ENCODE results near the gene EGFLAM. TPM values are rescaled to one million over a fixed set of nuclear protein-coding genes. Genes with fewer than 3 reads are reported as not detected.

EGFLAM gene
- total and polyA plus RNA-seq, 2 of the 4 experiments (the other 2 are of a cell fraction): 0.77 to 1.1 TPM

- TF ChIP-seq SMC3 (IDR thresholded peaks at IDR 0.05; ENCODE audit: low read depth, low read length) (no peak), RAD21 (IDR thresholded peaks at IDR 0.05; ENCODE audit: low read length) (no peak)
- in situ Hi-C loops (cut with MboI; ENCODE audit: low sequenced_read_pairs): no loop called here
- 80% methylated on average over 4 of the region's 9 CpGs; no CpG with 5 or more reads in 1 of the 2 experiments for WGBS, 2 experiments (ENCODE audit: extremely low coverage in 2 of 2, insufficient read length in 1 of 2)
- intact Hi-C loops (cut with micrococcal nuclease): no loop called here
- no peaks in the 10 kb centered on the region for H3K27me3 ChIP-seq (ENCODE audit: control insufficient read depth, insufficient read depth, low read length)
- no peaks in the 10 kb centered on the region for H3K36me3 ChIP-seq (ENCODE audit: control insufficient read depth, insufficient read depth, low read length)
- CTCF ChIA-PET: interaction anchor here (1.3 kb wide), 1 partner anchor 14 kb away, joined by 4 read pairs; no protein-coding TSS in a partner anchor
- peak overlapping the region; percentile 85 for H3K14ac ChIP-seq (replicated peaks; ENCODE audit: low read depth, low read length)
- peak overlapping the region; percentile 83 for H2BK20ac ChIP-seq (ENCODE audit: low read depth, low read length)
- peak overlapping the region; percentile 59 for H3K4ac ChIP-seq (ENCODE audit: low read depth, low read length)
- POLR2A ChIA-PET (ENCODE audit: unreplicated experiment): no interaction called here
- H4K5ac ChIP-seq (ENCODE audit: low read depth, low read length): peak overlapping the region; percentile 73
- H2AK9ac ChIP-seq (replicated peaks; ENCODE audit: low read depth, low read length, poor library complexity): peak overlapping the region; percentile 68
- peak overlapping the region; percentile 30; the same call in 2 of the 3 replicates for H2BK15ac ChIP-seq (ENCODE audit: low read depth, low read length)
- peak overlapping the region; percentile 57 for H2AK5ac ChIP-seq (ENCODE audit: low read depth, low read length)
- H3K79me1 ChIP-seq (ENCODE audit: low read depth in 1 of 2, low read length in 2 of 2): no peaks in the 10 kb centered on the region
- peak overlapping the region; percentile 40 for H3K23ac ChIP-seq (ENCODE audit: low read depth, low read length)
- H3K27ac ChIP-seq (ENCODE audit: insufficient read depth, low read length): no peak overlapping the region
- H3K18ac ChIP-seq (ENCODE audit: low read depth, low read length): peak overlapping the region; percentile 80
- H3K4me2 ChIP-seq (ENCODE audit: low read depth, low read length): no peak overlapping the region
- peak overlapping the region; percentile 80 for H2BK120ac ChIP-seq (ENCODE audit: low read depth, low read length)
- H4K8ac ChIP-seq (ENCODE audit: low read depth in 2 of 2, low read length in 2 of 2): peak overlapping the region; percentile 8 to 80; a peak in 3 of 4 replicates
- ATAC-seq (ENCODE audit: low read depth) (no peak; the same call in 1 of the 2 replicates), DNase-seq (peak; percentile 70)
- H3K56ac ChIP-seq (ENCODE audit: extremely low read depth, insufficient read depth, low read length): no peak overlapping the region; the same call in 1 of the 2 replicates
- no peak overlapping the region for H3K4me3 ChIP-seq (ENCODE audit: insufficient read depth, low read depth, low read length)
- H2AFZ ChIP-seq (replicated peaks; ENCODE audit: low read length, poor library complexity): peak overlapping the region; percentile 28
- H4K20me1 ChIP-seq (ENCODE audit: insufficient read depth, low read length): no peaks in the 10 kb centered on the region
- dilution Hi-C loops (cut with HindIII; ENCODE audit: low sequenced_read_pairs, unreplicated experiment): no loop called here
- peaks cover 13% of the 10 kb centered on the region for H3K4me1 ChIP-seq (ENCODE audit: control insufficient read depth, insufficient read depth, low read length)
- peak overlapping the region; percentile 49 for H4K91ac ChIP-seq (ENCODE audit: insufficient read depth, low read depth, low read length)
- peak overlapping the region; percentile 37 for H2BK5ac ChIP-seq (ENCODE audit: low read depth, low read length, poor library complexity, severe bottlenecking)
- H3K9me1 ChIP-seq (ENCODE audit: insufficient read depth, low read length): peaks cover 2% of the 10 kb centered on the region
- H3K9ac ChIP-seq (ENCODE audit: low read depth, low read length): no peak overlapping the region
- no peaks in the 10 kb centered on the region for H3K9me3 ChIP-seq (ENCODE audit: control insufficient read depth, insufficient read depth, low read length)
- BruUV-seq (replicated peaks): no TSS peak
These were observed 168.9 kb downstream of the EGFLAM start for GRCh38 chr5:38426986-38427950.

Measured in IMR-90 (cell line).